Amniotic epithelial cell (primary cell): ENCODE results near the gene TMEM25.
"Not testable (repeated sequence)": the region's sequence is repeated elsewhere in the genome, so short reads cannot be mapped to it uniquely, and the experiment has no call there.

Experiments
- DNase-seq: peaks from one replicate; pipeline ENCODE4 v3.0.0-alpha.2; 2010; ENCODE audit warnings: low read depth

Gene TMEM25

GRCh38 chr11:118530683-118531596 is at the start of gene TMEM25:
TMEM25 (plus strand) TSS chr11:118531192; CDS start chr11:118531802, 610 bp downstream.
- peak; percentile 45 for DNase-seq

GRCh38 chr11:118481238-118481637 is 49.8 kb upstream of the TMEM25 start:
- not testable (repeated sequence) for DNase-seq

GRCh38 chr11:118484405-118484804 is 46.6 kb upstream of the TMEM25 start:
- no peak for DNase-seq

GRCh38 chr11:118485273-118485672 is 45.7 kb upstream of the TMEM25 start:
- DNase-seq, result no peak

- peak; percentile 75 for DNase-seq
Observed at GRCh38 chr11:118488480-118489109, 42.4 kb upstream of the TMEM25 start.

- no peak for DNase-seq
Observed at GRCh38 chr11:118491041-118491440, 40.0 kb upstream of the TMEM25 start.

GRCh38 chr11:118497831-118498230 is 33.2 kb upstream of the TMEM25 start:
- DNase-seq, result peak; percentile 59

GRCh38 chr11:118503216-118503615 is 27.8 kb upstream of the TMEM25 start:
- no peak for DNase-seq

GRCh38 chr11:118511601-118512000 is 19.4 kb upstream of the TMEM25 start:
- no peak for DNase-seq

- DNase-seq, result no peak
Observed at GRCh38 chr11:118514103-118514502, 16.9 kb upstream of the TMEM25 start.

GRCh38 chr11:118519549-118519948 is 11.4 kb upstream of the TMEM25 start:
- no peak for DNase-seq

- DNase-seq, result no peak
Observed at GRCh38 chr11:118521892-118522311, 9.1 kb upstream of the TMEM25 start.

GRCh38 chr11:118522571-118523072 is 8.4 kb upstream of the TMEM25 start:
- DNase-seq, result peak; percentile 55

- DNase-seq, result no peak
Observed at GRCh38 chr11:118524356-118524755, 6.6 kb upstream of the TMEM25 start.

- no peak for DNase-seq
Observed at GRCh38 chr11:118524757-118525470, 6.1 kb upstream of the TMEM25 start.

- DNase-seq, result no peak
Observed at GRCh38 chr11:118526688-118527087, 4.3 kb upstream of the TMEM25 start.

GRCh38 chr11:118527109-118527508 is 3.9 kb upstream of the TMEM25 start, which contains the start of gene TTC36:
TTC36 (plus strand) TSS chr11:118527474; CDS start chr11:118527495, 21 bp downstream.
- peak; percentile 40 for DNase-seq

GRCh38 chr11:118528511-118528910 is 2.5 kb upstream of the TMEM25 start:
- DNase-seq, result no peak

GRCh38 chr11:118529584-118530175 is 1.3 kb upstream of the TMEM25 start:
- no peak for DNase-seq

- DNase-seq, result no peak
Observed at GRCh38 chr11:118530180-118530682, 761 bp upstream of the TMEM25 start.

- DNase-seq, result no peak
Observed at GRCh38 chr11:118531597-118532084, 649 bp downstream of the TMEM25 start.
